OCI-M1 (cell line): ENCODE measurements around the gene CDH23.
A peak's percentile ranks its signal among the peaks of the same experiment; 100 is the strongest.

Experiments used
- DNase-seq: peaks from one replicate; lab custom pipeline; 2025; lab: John Stamatoyannopoulos, UW

The CDH23 gene

DNA sequence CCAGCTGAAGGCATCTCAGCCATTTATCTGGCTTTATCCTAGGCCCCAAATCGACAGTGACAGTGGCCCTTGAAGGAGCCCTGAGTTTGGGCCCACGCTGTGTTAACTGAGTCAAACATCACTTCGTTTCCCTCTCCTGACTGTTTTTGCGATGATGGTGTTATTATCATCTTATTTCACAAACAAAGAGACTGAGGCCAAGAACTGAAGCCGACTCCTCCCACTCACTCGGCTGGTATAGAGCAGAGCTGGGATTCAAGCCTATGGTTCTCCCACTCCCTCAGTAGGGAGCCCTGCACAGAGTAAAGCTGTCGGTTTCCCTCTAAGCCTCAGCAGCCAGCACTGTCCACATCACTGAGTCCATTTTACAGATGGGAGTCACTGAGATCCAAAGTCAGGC lies 141.0 kb downstream of the CDH23 start:
- DNase-seq = no peak

- DNase-seq = no peak
Measured at GRCh38 chr10:71538608-71539260, 142.0 kb downstream of the CDH23 start.

DNA sequence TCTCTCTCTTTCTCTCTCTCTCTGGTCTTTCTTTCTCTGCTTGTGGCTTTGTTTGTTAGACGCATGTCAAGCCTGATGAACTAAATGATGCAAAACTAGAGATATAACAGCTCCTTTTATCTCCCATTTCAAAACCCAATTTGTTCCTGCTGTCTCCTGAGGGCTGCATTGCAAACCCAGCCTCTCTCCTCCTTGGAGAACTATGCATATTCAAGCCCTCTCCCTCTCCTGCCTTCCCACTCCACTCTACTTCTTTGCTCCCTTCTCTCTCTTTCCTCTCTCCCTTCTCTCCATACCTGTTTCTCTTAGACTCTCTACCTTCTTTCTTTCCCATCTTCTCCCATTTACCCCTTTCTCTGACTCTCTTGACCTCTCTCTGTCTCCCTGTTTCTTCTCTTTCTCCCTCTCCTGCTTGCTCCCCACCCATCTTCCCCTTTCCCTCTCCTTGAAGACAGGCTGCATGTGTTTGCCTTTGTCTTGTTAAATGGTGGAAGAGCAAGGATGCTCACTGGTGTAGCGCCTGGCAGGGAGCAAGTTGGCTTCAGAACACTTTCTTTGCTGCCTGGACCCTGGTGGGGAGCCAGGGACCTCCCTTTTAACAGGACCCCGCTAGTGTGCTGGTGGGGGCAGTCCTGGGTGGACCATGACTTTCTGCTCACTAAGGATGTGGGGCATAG lies 142.9 kb downstream of the CDH23 start:
- no peak for DNase-seq

DNA sequence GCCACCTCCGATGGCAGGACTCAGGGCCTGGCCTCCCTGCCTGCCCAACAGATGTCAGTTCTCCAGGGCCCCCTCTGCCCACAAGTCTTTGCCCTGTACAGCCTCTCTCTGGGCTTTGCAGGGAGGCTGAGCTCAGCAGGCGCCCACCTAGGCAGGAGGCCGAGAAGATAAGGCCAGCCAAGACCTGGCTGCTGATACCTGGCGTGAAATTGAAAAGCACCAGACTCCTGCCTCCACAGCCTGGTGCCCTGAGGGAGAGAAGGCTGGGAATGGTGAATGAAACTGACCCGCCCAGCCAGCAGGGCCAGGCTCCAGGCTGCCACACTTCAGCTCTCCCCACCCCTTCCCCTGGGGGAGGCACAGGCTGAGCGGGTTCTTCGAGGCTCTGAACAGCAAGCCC lies 145.8 kb downstream of the CDH23 start:
- no peak for DNase-seq

DNA sequence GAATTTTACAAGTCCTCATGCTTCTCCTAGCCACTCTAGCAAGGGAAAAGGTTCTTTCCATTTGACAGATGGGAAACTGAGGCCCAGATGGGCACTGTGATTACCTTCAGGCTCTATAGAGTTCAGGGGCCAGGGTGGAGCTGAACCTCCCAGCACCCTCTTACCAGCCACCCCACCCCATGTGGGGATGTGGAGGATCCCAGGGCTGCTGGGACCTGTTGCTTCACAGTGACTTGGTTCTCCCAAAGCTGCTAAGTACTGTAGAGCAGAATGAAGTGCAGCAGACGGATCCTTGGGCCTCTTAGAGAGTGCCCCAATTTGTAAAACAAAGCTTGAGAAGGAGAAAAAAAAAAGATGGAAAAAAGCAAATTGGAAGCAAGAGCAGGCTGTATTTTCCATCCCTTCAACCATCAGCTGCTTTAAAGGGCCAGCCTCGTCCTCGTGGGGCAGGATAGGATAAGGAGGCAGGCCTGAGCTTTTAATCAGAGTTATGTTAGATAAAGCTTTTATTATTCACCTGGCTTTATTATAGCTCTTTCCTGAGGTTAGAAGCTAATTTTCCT lies 147.0 kb downstream of the CDH23 start:
- DNase-seq = no peak

DNA sequence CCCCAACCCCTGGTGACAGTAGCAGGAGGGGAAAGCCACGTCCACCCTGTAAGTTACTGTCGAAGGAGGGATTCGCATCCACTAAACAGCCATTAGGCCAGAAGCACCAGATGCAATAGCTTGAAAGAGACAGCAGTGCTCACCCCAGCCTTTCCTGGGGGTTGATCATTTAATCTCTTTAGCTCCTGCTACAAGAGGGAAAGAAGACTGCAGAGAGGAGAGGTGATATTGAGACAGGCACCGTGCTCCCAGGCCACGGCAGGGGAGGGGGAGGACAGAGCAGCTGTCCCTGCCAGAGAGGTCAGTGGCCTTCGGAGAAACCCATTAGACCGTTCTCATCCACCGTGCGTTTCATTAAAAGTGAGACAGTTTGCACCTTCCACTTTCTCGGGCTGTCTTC lies 148.3 kb downstream of the CDH23 start:
- no peak for DNase-seq

DNA sequence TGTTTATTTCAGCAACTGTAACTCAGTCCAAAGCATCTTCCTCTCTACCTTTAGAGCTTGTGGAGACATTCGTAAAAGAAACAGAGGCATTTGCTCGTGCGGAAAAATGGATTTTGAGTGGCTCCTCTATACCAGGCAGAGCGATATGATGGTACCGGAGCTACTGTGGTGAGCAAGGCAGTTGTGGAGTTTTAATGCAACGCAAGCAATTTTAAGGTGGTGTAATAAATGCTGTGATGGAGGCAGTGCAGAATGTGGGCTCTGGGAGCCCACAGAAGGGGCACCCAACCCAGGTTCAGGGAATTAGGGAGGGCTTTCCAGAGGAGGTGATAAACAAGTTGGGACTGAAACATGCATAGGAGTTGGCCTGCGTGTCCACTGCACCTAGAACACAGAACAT lies 149.5 kb downstream of the CDH23 start:
- no peak for DNase-seq

DNA sequence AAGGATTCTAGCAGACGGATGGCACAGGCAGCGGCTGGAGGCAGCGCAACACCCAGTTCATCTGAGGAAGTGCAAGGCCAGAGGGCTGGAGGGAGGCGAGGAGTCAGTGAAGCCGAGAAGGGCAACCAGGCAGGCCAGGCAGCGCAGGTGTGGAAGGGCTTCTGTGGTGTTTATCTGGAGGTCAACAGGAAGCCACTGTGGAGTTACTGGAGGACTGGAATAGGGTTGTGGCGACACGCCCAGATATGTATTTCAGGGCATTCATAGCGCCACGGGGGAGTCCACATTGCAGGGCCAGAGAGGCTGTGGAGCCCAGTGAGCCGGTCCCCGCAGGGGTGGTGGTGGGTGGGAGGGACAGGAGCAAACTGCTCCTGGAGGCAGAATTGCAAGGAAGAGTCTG lies 150.6 kb downstream of the CDH23 start:
- no peak for DNase-seq

GRCh38 chr10:71547876-71548846 lies 151.4 kb downstream of the CDH23 start:
- DNase-seq = peak; percentile 16

DNA sequence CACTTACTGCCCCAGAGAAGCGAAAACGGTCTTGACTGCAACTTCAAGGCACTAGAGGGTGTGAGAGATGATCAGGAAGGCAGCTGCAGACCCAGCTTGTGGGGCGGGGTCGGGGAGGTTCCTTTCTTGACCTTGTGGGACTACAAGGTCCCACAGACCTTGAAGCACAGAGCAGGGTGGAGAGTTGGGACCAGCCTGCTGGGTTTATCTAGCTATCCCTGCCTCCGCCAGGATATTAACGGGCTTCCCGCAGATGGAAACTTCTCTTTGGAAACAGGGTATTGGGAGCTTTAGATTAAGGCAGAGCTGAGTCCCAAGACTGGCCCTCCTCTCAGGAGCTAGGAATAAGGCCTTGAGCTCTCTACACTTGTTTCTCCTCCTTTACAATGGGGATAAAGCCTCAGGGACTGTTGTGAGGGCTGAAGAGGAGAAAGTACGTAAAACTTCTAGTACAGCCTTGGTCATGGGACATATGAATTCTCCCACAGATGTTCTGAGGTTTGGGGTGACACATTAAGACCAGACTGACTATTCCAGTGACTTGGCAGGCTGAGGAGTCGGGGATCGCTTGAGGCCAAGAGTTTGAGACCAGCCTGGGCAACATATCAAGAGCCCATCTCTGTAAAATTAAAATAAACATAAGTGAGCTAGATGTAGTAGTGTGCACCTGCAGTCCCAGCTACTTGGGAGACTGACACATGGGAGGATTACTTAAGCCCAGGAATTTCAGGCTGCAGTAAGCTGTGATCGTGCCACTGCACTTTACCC lies 153.2 kb downstream of the CDH23 start:
- DNase-seq = no peak

- no peak for DNase-seq
Measured at GRCh38 chr10:71550628-71551027, 153.9 kb downstream of the CDH23 start.

GRCh38 chr10:71551970-71552369 lies 155.2 kb downstream of the CDH23 start:
- no peak for DNase-seq

DNA sequence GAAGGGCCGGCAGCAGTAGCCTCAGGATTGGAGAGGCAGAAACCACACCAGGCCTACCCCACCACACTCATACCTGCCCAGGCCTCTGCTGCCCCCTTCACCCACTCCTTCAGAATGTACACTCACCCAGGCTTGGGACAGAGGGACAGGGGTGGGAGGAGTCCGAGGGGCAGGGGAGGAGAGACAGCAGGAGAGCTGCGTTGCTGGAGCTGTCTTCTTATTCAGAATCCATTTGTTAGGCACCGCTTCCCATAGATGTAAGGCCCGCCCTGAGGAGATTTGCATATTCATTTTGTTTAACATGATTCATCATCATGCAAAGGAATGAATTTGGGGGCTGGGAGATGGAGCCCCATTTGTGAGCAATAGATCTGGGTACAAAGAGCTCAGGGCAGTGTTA lies 156.7 kb downstream of the CDH23 start:
- no peak for DNase-seq

- no peak for DNase-seq
Measured at GRCh38 chr10:71554671-71555070, 158.0 kb downstream of the CDH23 start.

DNA sequence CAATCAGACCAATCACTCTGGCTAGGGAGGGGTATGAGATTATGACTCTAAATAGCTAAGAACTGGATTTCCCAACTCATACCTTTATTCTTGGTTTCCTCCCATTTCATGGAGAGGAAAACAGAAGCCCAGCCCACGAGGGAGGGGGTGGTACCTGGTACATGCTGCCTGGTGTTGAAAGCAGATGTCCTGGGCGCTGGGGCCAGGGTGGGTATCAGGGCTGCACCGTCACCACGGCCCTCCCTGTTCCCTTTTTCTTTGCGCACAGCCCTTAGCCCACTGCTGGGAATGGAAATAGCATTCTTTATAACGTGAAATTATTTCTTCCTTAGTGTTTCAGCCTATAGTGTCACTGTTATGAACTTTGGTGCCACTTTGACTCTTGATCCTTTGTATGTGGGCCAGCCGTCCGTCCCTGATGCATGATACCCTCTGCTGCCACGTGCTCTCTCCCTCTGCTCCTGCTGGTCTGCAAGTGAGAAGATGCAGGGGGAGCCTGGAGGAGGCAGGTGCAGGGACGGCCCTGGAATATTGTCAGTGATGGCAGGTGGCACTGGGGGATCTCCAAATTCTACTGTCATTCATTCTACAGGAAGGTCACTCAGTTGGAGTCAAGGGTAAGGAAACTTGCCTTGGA lies 158.5 kb downstream of the CDH23 start:
- no peak for DNase-seq

- no peak for DNase-seq
Measured at GRCh38 chr10:71555724-71556119, 159.0 kb downstream of the CDH23 start.

DNA sequence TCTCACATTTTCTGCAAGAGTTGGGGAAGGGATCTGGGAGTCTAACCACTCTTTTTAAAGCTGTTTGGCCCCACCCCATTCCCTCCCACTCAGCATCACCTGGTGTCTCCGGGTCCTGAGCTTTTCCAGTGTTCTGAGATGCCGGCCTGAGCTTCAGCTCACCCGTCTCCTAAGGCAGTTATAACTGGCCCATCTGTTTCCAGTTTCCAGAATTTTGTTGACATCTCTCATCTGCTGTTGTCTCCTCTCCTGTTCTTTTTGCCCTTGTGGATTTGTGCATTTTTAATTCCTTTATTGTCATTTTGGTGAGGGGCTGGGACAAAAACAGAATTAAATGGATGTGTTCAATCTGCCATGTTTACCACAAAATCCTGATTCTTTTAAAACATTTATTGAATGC lies 162.3 kb downstream of the CDH23 start:
- no peak for DNase-seq

GRCh38 chr10:71561003-71561574 lies 164.4 kb downstream of the CDH23 start:
- no peak for DNase-seq

DNA sequence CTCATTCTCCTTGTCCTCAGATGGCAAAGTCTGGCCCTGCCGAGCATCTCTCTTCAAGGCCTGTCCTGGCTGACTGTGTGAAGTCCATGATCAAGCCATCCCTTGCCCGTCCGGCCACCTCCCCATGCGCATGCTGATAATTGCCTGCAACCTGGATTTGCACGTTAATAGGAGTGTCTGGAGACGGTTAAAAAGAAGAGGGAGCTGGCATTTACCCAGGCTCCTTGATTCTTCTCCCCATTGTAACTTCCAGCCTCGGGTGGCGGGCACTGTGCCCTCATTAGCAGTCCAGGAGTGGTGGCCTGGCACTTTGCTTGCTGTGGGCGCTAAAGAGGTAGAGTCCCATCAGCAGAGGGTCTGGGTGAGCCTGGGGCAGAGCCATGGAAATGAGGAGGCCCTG lies 165.5 kb downstream of the CDH23 start:
- DNase-seq = no peak

- DNase-seq = no peak
Measured at GRCh38 chr10:71562904-71563303, 166.2 kb downstream of the CDH23 start.
